Stimulated activated naive CD4-positive, alpha-beta T cell treated with Interleukin-2 at 50 U/mL for 16 hours (primary cell): ENCODE measurements around the gene CSDE1.
A peak's percentile ranks its signal among the peaks of the same experiment; 100 is the strongest.

Experiments used
- DNase-seq: peaks from one replicate; lab custom pipeline; 2025; lab: John Stamatoyannopoulos, UW

CSDE1 gene

GRCh38 chr1:114701931-114702330 lies 55.9 kb downstream of the CSDE1 start:
- DNase-seq: no peak

GRCh38 chr1:114700036-114700600 lies 57.7 kb downstream of the CSDE1 start:
- no peak for DNase-seq

- no peak for DNase-seq
Measured at GRCh38 chr1:114696810-114697209, 61.0 kb downstream of the CSDE1 start.

GRCh38 chr1:114695430-114696058 lies 62.2 kb downstream of the CSDE1 start, which contains the start of gene AMPD1:
Gene AMPD1 (minus strand): TSS chr1:114695546. CDS start chr1:114695471, 75 bp downstream.
- DNase-seq: no peak

GRCh38 chr1:114694540-114695310 lies 63.1 kb downstream of the CSDE1 start:
- DNase-seq: no peak

- DNase-seq: no peak
Measured at GRCh38 chr1:114692947-114693346, 64.8 kb downstream of the CSDE1 start.

GRCh38 chr1:114691061-114691460 lies 66.7 kb downstream of the CSDE1 start:
- DNase-seq: no peak

- no peak for DNase-seq
Measured at GRCh38 chr1:114690148-114690547, 67.6 kb downstream of the CSDE1 start.

- DNase-seq: no peak
Measured at GRCh38 chr1:114688526-114688925, 69.3 kb downstream of the CSDE1 start.

GRCh38 chr1:114685851-114686250 lies 71.9 kb downstream of the CSDE1 start:
- DNase-seq: no peak

- no peak for DNase-seq
Measured at GRCh38 chr1:114677691-114678090, 80.1 kb downstream of the CSDE1 start.

GRCh38 chr1:114676115-114676514 lies 81.7 kb downstream of the CSDE1 start:
- DNase-seq: no peak

- DNase-seq: no peak
Measured at GRCh38 chr1:114671939-114672275, 85.9 kb downstream of the CSDE1 start.

GRCh38 chr1:114671011-114671938 lies 86.5 kb downstream of the CSDE1 start:
- no peak for DNase-seq

GRCh38 chr1:114670083-114671010 lies 87.4 kb downstream of the CSDE1 start:
- DNase-seq: peak; percentile 89

GRCh38 chr1:114669562-114670082 lies 88.2 kb downstream of the CSDE1 start, which contains the start of gene DENND2C:
Gene DENND2C (minus strand): TSS chr1:114670049. CDS start chr1:114625984, 44,065 bp downstream.
- no peak for DNase-seq

- no peak for DNase-seq
Measured at GRCh38 chr1:114668784-114669561, 88.8 kb downstream of the CSDE1 start.

GRCh38 chr1:114668373-114668772 lies 89.4 kb downstream of the CSDE1 start:
- no peak for DNase-seq

GRCh38 chr1:114666954-114667353 lies 90.8 kb downstream of the CSDE1 start:
- no peak for DNase-seq
